GM19467 (cell line): ENCODE data around the gene HMG20A.

Source experiments
- ATAC-seq: cut with Tn5 transposase; IDR thresholded peaks from one replicate; pipeline ENCODE4 v1.9.1; 2021; ENCODE audit warnings: mild to moderate bottlenecking, moderate library complexity; ENCODE audit not compliant: unreplicated experiment

HMG20A gene

DNA sequence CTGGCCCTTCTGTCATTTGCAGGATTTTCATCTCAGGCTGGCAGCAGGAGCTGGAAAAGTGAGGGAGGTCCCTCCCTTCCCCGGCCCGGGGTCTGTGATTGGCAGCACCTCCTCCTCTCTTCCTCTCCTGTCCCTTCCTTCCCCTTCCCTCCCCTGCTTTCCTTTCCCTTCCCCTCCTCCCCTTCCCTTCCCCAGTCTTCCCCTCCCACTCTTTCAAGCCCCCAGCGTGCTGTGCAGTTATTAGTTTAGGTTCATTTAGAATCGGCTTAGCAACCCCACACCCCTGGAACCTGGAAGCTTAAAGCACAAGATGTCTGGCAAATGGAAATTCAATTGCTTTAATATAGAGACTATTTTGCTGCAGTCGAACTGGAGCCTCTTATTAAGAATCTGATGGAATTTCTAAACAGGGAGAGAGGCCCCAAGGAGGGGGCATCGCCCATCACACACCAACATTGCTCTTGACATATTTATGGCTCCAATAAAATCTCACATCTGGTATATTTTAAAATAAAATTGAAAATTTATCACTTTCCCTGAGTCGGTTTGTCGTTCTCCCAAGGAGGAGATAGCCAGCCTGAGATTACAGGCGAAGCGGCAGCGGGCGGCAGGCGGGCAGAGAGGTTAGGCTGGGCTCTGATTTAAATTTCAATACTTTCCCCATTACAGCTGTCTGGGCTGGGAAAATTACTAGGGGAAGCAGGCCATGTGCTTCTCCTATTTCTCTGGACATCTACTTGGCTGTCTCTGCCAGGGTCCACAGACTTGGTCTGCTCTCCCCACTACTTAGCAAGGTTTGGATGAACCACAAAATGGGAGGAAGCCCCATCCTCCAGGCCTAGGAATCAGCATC lies 113.1 kb downstream of the HMG20A start:
- ATAC-seq, result no peak
